Measurements from ENCODE around the gene ADCY4.
A peak's percentile ranks its signal among the peaks of the same experiment; 100 is the strongest.
"Not testable (repeated sequence)": the region's sequence is repeated elsewhere in the genome, so short reads cannot be mapped to it uniquely, and the experiment has no call there.

Gene ADCY4

DNA sequence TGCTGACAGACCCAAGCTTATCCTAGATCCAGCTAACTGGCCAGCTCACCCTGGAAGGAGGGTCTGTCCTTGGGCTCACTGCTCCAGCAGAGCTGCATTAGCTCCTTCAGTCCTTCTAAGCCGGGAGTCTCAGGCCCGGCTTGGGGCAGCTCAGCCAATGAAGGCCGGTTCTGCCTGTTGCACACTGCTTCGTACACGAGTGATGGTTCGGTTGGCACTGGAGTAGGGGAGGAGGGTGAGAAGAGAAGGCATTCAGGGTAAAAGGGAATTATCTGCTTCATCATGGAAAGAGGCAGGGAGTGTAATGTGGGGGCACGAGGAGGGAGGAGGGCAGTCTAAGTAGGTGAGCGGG lies 2.9 kb upstream of the ADCY4 start:
- no peak for DNase-seq

DNA sequence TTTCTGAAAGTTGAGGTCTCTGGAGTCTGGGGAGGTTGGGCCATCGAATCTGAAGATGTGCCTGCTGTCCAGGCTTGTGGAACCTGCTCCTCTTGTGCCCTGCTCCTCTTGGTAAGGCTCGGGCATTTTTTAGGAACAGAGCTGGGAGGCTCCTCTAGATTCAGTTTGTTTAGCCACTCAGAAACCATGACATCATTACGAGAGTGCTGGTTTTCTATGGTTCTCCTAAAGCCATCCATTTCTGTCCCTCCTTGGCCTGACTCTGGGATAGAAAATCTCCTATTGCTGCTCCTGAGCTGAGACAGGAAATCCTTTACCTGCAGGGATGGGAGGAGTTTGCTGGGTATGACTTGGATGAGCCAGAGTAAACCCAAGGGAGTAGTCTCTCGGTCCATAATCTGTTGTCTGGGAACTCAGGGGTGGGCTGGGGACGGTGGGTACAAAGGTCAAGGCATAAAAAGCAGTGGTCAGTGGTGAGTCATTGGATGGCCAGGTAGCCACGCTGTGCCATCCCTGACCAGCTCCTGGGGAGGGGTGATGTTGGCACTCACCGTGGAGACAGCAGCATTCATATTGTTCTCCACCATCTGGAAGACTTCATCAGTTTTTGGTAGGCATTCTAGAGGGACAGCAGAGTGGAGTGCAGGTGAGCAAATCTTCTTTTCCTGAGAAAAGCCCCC lies 2.4 kb upstream of the ADCY4 start:
- DNase-seq = no peak

DNA sequence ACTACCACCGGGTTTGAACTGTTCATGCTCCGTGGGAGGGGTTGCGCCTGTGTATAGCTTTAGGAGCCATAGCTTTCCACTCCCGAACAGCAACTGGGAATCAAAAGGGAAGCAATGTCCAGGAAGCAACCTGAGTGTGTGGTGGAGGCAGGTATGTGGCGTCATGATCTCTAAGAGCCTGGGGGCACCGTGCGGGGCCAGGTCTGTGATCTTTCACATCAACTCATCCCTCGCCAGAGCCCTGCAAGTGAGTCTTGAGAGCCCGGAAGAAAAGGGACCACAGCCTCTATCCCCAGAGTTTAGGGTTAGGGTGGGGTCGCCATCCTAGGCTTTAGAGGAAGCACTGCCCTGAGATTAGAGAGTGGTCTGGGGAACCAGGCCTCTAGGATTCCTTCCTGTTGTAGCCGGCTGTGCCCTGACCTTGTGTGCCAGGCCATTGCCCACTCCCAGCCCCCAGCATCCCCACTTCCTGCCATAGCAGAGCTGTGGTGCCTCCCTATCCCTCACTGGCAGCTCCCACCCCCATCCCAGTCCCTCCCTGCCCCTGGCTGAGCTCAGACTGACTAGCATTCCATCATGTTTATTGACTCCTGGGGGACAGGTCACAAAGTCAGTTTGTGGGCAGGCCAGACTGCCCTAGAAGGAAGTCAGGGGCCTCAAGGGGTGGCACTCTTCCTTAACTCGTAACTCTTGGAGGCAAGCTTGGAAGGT lies 745 bp upstream of the ADCY4 start:
- DNase-seq = no peak

DNA sequence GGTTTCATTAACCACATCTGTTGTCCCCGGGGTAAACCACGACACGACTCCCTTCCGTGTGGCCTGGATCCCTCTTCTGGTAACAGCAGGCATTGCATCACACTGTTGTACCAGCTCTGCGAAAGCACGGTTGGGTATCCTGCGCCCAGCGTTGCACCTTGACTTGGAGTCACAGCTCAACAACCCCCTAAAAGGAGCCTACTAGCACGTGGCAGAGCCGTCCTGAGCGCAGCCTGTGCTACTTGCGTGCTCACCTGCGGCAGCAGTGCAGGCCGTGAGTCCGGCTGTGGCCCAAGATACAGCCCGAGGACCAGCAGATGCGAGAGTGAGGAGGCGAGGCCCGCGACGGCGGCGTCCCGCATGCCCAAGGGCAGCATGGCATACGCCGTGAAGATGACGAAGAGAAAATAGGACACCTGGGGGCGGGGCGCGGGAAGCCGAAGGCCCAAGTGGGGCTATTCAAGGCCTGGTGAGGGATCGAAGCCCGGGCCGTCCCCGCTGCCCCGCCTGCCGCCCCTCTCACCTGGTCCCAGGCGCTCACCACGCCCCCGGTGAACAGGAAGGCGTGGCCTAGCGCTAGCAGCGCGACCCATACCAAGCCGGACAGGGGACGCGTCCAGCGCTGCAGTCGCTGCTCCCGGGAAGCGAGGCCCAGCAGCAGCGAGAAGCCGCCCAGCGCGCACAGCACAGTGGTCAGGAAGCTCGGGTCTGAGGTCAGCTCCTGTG lies 2.4 kb downstream of the ADCY4 start:
- DNase-seq = peak; percentile 8

DNA sequence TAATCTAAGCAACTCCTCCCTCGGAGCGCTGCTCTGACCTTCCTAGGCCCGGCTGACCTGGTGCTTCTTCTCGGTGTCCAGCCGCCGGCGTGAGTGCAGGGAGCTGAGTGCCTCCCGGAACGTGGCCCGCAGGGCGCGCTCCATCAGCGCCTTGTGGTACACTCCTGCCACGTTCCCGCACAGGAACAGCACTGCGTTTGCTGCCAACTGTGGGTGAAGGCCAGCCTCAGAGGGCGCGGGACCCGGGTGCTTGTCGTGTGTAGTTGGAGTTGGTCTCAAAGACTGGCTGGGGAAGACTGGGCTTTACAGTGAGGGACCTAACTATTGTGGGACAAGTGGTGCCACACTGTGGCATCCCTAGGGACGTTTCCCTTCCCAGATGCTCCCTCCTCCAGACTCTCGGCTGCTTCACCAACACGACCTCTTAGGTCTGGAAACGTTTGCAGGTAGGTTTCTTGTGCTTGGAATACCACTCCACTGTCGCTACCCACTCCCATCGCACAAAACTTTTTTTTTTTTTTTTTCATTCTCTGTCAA lies 3.1 kb downstream of the ADCY4 start:
- DNase-seq = no peak

DNA sequence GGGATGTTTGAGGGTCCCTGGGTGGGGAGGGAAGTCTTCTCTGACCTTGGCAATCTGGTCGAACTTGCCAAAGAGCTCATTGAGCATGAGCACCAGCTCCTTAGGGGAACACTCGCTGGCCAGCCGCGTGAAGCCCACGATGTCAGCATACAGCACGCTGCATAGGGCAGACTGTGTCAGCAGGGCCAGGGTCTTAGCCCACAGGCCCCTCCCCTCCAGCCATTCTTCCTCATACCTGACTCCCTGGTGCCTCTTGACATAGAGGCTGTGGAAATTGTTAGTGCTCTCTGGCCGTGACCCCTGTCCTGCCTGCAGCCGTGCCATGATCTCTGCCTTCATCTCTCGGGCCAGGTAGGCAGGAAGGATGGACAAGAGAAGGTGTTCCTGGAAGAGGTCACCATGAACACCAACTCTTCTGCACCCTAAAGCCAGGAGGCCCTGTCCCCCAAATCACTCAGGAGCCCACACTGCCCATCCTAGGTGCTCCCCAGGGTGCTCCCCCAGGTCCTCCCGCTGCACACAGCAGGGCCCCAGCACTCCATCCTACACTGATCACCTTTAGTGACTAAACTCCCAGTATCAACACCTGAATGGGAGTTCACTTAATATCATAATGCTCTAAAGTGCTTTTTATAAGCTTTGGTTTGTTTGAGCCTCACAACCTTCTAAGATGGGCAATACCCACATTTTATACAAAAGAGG lies 3.7 kb downstream of the ADCY4 start:
- no peak for DNase-seq

DNA sequence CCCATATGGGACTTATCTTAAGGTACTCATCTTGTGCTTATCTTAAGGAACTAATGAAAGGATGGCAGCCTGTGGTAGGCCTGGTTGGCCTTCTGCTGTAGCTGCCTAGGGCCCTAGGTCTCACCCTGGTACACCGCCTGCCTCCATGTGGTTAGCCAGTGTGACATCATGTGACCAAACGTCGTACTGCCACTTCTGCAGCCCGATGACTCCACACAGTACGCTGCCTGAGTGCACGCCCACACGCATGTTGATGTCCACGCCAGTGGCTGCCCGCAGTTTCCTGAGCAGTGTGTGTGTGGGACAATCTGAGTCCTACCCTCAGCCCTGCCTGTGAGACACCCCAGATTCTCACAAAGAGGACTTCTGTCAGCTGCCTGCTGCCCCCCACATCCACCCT lies 5.1 kb downstream of the ADCY4 start:
- DNase-seq = no peak

DNA sequence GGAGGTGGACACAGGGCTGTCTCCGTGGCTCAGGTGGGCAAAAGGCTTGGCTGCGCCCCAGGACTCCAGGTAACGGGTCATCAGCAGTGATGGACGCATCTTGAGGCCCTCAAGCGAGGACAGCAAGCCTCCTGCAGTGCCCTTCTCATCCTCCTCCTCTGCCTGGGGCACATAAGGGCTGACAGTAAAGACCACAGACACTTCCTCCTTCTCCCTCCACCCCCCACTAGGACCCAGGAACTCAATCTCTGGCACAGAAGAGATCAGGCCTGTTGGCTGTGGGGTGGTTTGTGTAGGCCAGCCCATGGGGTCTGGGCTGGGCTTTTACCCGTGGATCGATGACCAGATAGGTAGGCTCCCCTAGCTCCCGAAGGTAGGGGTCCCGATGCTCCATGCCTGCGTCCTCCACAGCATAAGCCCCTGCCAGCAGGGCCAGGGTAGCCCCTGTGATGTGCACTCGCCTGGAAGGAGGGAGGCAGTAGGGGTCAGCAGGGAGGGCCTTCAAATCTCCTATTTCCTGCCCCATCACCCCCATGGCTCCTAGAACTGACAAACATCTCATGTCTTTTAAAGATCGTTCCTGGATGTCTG lies 5.7 kb downstream of the ADCY4 start:
- DNase-seq = no peak

DNA sequence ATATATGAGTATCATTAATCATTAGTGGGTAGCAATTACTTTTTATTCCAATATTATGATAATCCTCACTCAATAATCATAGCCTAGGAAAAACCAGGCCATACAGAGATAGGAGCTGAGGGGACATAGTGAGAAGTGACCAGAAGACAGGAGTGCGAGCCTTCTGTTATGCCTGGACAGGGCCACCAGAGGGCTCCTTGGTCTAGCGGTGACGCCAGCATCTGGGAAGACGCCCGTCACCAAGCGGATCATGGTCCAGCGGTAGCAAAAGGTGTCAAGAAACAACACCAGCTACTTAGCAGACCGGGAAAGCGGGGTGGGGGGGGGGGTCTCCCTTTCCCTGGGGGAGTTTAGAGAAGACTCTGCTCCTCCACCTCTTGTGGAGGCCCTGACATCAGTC lies 7.0 kb downstream of the ADCY4 start:
- DNase-seq = not testable (repeated sequence)

DNA sequence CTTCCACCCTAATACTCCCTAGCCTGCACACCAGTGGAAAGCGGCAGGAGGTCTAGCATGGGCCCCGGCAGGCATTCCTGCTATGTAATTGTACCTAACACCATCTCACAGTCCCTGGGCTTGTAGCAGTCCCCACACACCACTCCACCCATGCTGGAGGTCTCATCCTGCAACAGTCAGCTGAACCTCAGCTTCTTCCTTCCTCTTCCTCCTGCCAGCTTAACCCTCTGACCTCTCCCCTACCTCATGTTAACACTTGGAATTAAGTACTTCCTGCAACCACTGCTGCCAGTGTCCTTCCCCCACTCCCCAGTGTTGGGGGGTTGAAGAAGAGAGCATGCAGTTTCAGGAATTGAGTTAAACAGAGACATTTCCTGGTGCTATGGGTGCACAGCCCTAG lies 7.6 kb downstream of the ADCY4 start:
- DNase-seq = no peak

DNA sequence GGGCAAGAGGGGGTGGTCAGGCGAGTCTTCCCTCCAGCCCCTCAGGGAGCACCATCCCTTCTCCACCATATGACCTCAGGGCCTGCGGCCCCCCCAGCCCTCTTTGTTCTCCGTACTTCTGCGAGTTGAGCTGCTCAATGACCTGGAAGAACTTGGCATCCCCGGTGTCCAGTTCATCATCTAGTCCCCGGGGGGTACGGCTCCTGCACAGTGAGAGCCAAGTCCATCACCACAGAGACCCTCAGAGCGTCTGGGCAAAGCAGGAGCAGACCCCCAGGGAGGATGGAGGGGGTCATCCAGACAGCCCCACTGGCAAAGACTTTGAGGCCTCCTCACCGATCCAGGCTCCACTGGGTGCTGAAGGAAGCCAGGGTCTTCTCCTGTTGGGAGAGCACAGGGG lies 8.9 kb downstream of the ADCY4 start:
- DNase-seq = no peak

DNA sequence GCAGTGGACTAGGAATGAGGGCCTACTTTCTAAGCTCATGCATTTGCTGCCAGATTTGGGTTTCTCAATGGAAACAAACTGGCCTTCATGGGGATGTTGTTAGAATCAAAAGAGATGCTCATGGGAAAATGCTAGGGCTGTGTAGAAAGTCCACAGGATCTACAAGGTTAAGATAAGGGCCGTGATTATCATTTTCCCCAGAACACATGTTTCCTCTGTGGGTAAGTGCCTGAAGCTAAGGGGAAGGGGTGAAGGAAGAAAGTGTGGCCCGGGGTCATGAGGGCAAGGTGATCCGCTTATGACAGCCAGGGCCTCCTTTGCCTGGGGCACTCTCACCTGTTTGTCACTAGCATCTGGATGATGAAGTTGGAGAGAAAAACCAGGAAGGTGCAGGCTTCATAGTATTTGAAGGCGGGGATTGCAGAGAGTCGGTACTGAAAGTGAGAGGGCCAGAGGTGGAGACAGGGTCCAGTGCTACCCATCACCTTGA lies 9.8 kb downstream of the ADCY4 start:
- DNase-seq = no peak

DNA sequence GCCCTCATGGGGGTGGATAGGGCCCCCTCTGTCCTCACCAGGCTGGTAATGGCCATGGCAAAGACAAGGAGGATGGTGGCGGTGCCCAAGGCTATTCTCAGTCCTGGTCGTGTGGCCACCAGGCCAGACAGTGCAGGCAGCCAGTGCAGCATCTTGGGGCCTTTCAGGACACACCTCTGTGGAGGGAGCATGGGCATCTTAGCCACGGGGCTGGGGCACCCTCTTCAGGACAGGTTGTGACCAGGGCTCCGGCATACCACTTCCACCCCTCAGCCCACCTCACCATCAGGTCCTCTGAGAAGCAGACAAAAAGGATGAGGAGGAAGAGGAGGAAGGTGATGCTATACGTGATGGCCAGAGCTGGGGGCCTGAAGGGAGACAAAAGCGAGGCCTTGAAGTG lies 10.8 kb downstream of the ADCY4 start:
- no peak for DNase-seq

DNA sequence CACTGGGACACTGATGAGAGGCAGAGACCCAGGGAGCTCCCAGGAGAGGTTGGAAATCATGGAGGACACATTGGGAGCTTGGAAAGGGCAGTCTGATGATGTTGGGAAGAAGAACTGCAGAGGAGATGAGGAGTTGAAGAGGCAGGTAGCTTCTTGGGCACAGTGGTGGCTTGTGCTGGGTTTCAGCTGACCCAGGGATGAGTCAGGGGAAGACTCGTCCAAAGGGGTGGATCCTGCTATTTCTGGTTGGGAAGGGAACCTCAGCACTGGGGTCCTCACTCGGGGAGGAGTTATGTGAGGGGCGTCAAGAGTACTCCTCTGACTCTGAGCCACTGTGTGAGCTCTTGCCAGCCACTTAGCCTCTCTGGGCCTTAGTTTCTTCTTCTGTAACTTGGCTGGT lies 11.5 kb downstream of the ADCY4 start:
- no peak for DNase-seq

DNA sequence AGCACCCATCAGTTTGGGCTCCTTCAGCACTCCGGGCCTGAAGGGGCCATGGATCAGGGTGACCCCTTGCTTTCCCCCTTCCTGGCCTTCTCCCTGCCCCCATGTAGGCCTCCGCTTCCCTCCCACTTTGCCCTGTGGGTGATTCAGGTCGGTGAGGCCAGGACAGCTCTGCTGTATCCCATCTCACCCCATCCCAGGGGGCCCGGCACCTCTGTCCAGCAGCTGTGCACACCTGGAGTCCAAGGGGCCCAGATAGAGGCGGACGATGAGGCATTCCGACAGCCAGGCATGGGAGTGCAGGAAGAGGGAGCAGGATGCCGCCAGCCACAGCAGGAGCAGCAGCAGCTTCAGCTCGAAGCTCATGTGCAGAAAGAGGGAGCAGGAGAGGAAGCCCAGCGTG lies 12.2 kb downstream of the ADCY4 start:
- DNase-seq = no peak

DNA sequence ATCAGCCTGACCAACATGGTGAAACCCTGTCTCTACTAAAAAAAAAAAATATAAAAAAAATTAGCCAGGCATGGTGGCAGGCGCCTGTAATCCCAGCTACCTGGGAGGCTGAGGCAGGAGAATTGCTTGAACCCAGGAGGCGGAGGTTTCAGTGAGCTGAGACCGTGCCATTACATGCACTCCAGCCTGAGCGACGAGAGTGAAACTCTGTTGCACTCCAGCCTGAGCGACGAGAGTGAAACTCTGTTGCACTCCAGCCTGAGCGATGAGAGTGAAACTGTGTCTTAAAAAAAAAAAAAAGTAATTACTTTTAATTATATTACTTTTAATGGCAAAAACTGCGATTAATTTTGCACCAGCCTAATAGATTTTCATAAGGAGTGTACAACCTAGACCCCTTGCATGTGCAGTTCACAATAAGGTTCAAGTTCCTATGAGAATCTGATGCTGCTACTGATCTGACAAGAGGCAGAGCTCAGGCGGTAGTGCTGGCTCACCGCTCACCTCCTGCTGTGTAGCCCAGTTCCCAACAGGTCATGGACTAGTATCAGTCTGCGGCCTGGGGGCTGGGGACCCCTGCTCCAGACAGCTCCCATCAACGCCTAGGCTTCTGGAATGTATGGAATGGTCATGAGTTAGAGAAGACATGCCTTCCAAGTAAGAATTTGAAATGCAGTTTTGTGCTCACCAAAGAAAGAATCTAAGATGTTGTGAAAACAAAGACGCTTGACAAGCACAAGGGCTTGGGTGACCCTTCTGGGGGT lies 13.5 kb downstream of the ADCY4 start:
- DNase-seq = no peak

DNA sequence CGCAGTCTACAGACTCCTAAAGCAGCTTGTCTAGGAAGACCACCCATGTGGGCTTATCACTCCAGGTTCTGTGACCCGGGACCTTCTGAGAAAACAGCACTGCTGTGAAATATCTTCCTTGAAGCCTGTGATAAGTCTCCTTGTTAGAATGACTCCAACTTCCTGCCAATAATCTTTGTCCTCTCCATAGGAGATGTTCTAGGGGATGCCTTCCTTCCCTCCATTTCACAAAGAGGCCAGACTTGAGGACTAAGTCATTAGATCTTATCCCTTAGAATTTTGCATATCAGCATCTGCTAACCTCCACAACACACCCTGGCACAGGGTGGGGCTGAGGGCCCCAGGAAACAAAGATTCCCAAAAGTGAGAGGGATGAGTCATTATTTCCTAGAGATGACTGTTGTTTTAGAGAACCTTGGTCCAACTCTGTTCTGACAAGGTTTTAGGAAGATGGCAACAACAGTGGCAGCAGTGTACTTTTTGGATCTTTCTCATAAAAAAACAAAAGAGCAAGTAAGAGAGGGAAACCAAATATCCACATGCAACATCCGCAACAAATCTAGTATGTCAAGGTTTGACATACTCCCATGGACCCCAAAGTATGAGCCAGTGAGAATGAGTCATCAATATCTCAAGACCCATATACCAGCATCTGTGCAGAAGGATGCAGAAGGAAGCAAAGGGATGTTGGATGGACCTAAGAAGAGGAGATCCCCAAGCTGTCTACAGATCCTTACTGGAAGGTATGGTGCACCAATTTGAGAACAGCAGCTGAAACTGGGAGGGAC lies 17.5 kb downstream of the ADCY4 start:
- DNase-seq = no peak

DNA sequence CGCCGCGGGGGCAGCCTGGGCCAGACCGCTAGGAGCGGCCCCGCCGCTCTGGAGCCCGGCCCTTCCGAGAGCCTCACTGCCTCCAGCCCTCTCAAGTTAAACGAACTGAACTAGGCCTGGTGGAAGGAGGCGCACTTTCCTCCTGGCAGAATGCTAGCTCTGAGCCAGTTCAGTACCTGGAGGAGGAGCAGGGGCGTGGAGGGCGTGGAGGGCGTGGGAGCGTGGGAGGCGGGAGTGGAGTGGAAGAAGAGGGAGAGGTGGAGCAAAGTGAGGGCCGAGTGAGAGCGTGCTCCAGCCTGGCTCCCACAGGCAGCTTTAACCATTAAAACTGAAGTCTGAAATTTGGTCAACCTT lies 18.3 kb downstream of the ADCY4 start:
- DNase-seq = no peak

DNA sequence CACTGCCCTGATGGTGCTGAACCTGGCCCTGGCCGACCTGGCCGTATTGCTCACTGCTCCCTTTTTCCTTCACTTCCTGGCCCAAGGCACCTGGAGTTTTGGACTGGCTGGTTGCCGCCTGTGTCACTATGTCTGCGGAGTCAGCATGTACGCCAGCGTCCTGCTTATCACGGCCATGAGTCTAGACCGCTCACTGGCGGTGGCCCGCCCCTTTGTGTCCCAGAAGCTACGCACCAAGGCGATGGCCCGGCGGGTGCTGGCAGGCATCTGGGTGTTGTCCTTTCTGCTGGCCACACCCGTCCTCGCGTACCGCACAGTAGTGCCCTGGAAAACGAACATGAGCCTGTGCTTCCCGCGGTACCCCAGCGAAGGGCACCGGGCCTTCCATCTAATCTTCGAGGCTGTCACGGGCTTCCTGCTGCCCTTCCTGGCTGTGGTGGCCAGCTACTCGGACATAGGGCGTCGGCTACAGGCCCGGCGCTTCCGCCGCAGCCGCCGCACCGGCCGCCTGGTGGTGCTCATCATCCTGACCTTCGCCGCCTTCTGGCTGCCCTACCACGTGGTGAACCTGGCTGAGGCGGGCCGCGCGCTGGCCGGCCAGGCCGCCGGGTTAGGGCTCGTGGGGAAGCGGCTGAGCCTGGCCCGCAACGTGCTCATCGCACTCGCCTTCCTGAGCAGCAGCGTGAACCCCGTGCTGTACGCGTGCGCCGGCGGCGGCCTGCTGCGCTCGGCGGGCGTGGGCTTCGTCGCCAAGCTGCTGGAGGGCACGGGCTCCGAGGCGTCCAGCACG lies 18.9 kb downstream of the ADCY4 start:
- DNase-seq = no peak

DNA sequence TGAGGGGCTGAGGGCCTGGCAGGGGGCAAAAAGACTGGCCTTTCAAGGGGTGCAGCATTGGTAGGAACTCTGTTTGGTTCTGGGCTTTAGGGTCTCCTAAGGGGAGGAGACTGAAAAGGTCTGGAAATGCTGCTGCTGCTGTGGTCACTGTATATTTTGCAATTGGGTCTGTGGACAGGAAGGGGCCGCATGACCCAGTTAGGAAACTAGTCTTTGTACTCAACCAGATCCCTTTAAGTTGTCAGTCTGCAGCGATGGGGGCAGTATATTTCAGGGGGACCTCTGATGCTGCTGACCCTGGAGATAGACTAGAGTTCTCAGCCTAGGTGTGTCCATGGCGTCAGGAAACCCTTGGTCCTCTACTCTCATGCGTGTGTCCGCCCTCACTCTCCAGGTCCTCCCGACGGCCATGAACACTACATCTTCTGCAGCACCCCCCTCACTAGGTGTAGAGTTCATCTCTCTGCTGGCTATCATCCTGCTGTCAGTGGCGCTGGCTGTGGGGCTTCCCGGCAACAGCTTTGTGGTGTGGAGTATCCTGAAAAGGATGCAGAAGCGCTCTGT lies 19.5 kb downstream of the ADCY4 start:
- no peak for DNase-seq
